ENCODE data around the gene BHLHA9. TPM values are rescaled to one million over a fixed set of nuclear protein-coding genes. Genes with fewer than 3 reads are reported as not detected.

BHLHA9 gene
- total and polyA plus RNA-seq, 2 donors (not counting 3 experiments of a cell fraction or from before 2014, with no cell fraction given): not detected

- H3K36me3 ChIP-seq (ENCODE audit: control insufficient read depth in 2 of 2, extremely low read depth in 1 of 2, insufficient read depth in 2 of 2, low read length in 2 of 2): no peaks in the 10 kb centered on the region
- CTCF ChIA-PET: no interaction called here
Observed at GRCh38 chr17:1312261-1312870, 42.1 kb downstream of the BHLHA9 start.

More at GRCh38 chr17:1312261-1312870, 42.1 kb downstream of the BHLHA9 start:
- no peak for FAIRE-seq
- no peak overlapping the region for H3K9ac ChIP-seq (replicated peaks; ENCODE audit: extremely low read depth, insufficient read depth, low read length)
- H4K20me1 ChIP-seq (replicated peaks; ENCODE audit: control insufficient read depth, extremely low read depth, insufficient read depth, low read length): no peaks in the 10 kb centered on the region
- no peak overlapping the region for H3K4me2 ChIP-seq (ENCODE audit: insufficient read depth, low read length)
- H3K9me3 ChIP-seq (replicated peaks; ENCODE audit: control insufficient read depth, insufficient read depth, low read length): no peaks in the 10 kb centered on the region
- no peak overlapping the region for H3K27ac ChIP-seq (ENCODE audit: insufficient read depth, low read depth, low read length)
- H3K4me3 ChIP-seq (replicated peaks in 1 of 3; ENCODE audit: insufficient read depth in 1 of 3, low read depth in 1 of 3, low read length in 3 of 3): no peak overlapping the region
- no TSS peak for BruUV-seq (replicated peaks)
- TF ChIP-seq FOS (IDR thresholded peaks at IDR 0.05; ENCODE audit: borderline replicate concordance, insufficient read depth, low read length) (no peak), JUN (IDR thresholded peaks at IDR 0.05; ENCODE audit: borderline replicate concordance, insufficient read depth, insufficient read length, low read depth) (no peak), GATA2 (IDR thresholded peaks at IDR 0.05; ENCODE audit: insufficient read depth, insufficient read length, low read depth, low read length) (no peak), CTCF (IDR thresholded peaks at IDR 0.05; ENCODE audit: extremely low read depth in 1 of 2, insufficient read depth in 1 of 2, low read depth in 1 of 2, low read length in 2 of 2) (no peak), POLR2AphosphoS5 (IDR thresholded peaks at IDR 0.05; ENCODE audit: insufficient read depth, low read depth, low read length) (no peak), EZH2 (IDR thresholded peaks at IDR 0.05; ENCODE audit: borderline replicate concordance, low read depth, low read length, severe bottlenecking) (no peak), POLR2A (IDR thresholded peaks at IDR 0.05; ENCODE audit: low read depth, low read length) (no peak)
- POLR2A ChIA-PET: no interaction called here
- intact Hi-C loops (cut with micrococcal nuclease) (no loop called here), dilution Hi-C loops (cut with MboI; ENCODE audit: extremely low pct_ligation_motif_present, low sequenced_read_pairs) (no loop called here)
- no peak overlapping the region for H2AFZ ChIP-seq (ENCODE audit: low read depth, low read length)
- no peaks in the 10 kb centered on the region for H3K79me2 ChIP-seq (ENCODE audit: control insufficient read depth, insufficient read depth, low read length)
- H3K4me1 ChIP-seq (ENCODE audit: control insufficient read depth, extremely low read depth, insufficient read depth, low read length): no peaks in the 10 kb centered on the region
- no peaks in the 10 kb centered on the region for H3K9me1 ChIP-seq (replicated peaks; ENCODE audit: control insufficient read depth, extremely low read depth, insufficient read depth, low read length)
- H3K27me3 ChIP-seq (ENCODE audit: control insufficient read depth in 2 of 2, insufficient read depth in 2 of 2, low read length in 2 of 2): no peaks in the 10 kb centered on the region
- DNase-seq (ENCODE audit: low read depth, low spot score): no peak

Measured in endothelial cell of umbilical vein (primary cell).